Esophagus muscularis mucosa (tissue), 4 donors: ENCODE results near the gene ST3GAL3. TPM values are rescaled to one million over a fixed set of nuclear protein-coding genes. Genes with fewer than 3 reads are reported as not detected.

Source experiments
- DNase-seq: peaks from one replicate; pipeline ENCODE4 v3.0.0-alpha.2; 2017; ENCODE audit errors: extremely low spot score
- H3K27ac ChIP-seq, 4 donors: fragments of 200-600 bp; sonication (generic); replicated peaks in 1 of 4; 1 replicate in 3 of 4; 2 replicates in 1 of 4; pipeline ENCODE4 v1.5.1; 2016 to 2019; ENCODE audit warnings: mild to moderate bottlenecking in 1 of 4
- H3K27me3 ChIP-seq, 4 donors: fragments of 200-600 bp; sonication (generic); one replicate each; pipeline versions ENCODE4 v1.5.1 to v1.6.0; 2016 to 2019
- H3K36me3 ChIP-seq, 4 donors: fragments of 200-600 bp; sonication (generic); one replicate each; pipeline ENCODE4 v1.5.1; 2016 to 2019
- H3K4me1 ChIP-seq, 4 donors: fragments of 200-600 bp; sonication (generic); one replicate each; pipeline ENCODE4 v1.5.1; 2016 to 2019
- H3K4me3 ChIP-seq, 4 donors: fragments of 200-600 bp; sonication (generic); 1 replicate in 2 of 4; 2 replicates in 2 of 4; pipeline ENCODE4 v1.5.1; 2016 to 2019; ENCODE audit warnings: mild to moderate bottlenecking in 4 of 4, moderate library complexity in 1 of 4
- H3K9me3 ChIP-seq, 4 donors: fragments of 200-600 bp; sonication (generic); 1 replicate in 3 of 4; 2 replicates in 1 of 4; pipeline ENCODE4 v1.5.1; 2016 to 2019
- EP300 ChIP-seq: sonication (generic); formaldehyde crosslinking; IDR thresholded peaks from one replicate; pipeline ENCODE4 v1.6.1; 2017; ENCODE audit warnings: antibody characterized with exemption
- POLR2A ChIP-seq: fragments of 450-650 bp; IDR thresholded peaks from one replicate; pipeline ENCODE4 v1.6.1; 2017; ENCODE audit warnings: antibody characterized with exemption, moderate library complexity, mild to moderate bottlenecking, low read depth
- POLR2AphosphoS5 ChIP-seq, 2 donors: sonication (generic); formaldehyde crosslinking; IDR thresholded peaks; one replicate each; pipeline ENCODE4 v1.6.1; 2017; ENCODE audit warnings: antibody characterized with exemption in 2 of 2
- WGBS: methylation state at CpG from one replicate; pipeline ENCODE4 v1.1.5; 2018; 5-methylcytosine and 5-hydroxymethylcytosine counted together
- intact Hi-C: fragments of 100-400 bp; cut with DNase I; formaldehyde crosslinking; loops from one replicate; pipeline ENCODE4 v1.15.1; 2023
- total RNA-seq, 4 donors: library from RNA; depleted of rRNA; stranded (reverse); fragments of >200 nt; gene quantifications; one replicate each; pipeline versions ENCODE4 v1.1.0 to v1.2.1, GENCODE V29; 2016
- TF ChIP-seq, protein P1 (sequence below), 3 experiments: fragments of 200-600 bp in 2 of 3; fragments of 450-650 bp in 1 of 3; sonication (generic) in 2 of 3; IDR thresholded peaks; one replicate each; pipeline ENCODE4 v1.5.1; 2017 to 2019; ENCODE audit warnings: antibody characterized with exemption in 3 of 3, mild to moderate bottlenecking in 2 of 3, moderate library complexity in 1 of 3

ST3GAL3 gene
- total RNA-seq, 4 donors from 2014 or later: 23.3 to 37.1 (median 30.1) TPM

- TF ChIP-seq POLR2AphosphoS5 (IDR thresholded peaks at IDR 0.05) (no peak), POLR2A (no peak), EP300 (no peak)
- TF ChIP-seq, protein P1, sequence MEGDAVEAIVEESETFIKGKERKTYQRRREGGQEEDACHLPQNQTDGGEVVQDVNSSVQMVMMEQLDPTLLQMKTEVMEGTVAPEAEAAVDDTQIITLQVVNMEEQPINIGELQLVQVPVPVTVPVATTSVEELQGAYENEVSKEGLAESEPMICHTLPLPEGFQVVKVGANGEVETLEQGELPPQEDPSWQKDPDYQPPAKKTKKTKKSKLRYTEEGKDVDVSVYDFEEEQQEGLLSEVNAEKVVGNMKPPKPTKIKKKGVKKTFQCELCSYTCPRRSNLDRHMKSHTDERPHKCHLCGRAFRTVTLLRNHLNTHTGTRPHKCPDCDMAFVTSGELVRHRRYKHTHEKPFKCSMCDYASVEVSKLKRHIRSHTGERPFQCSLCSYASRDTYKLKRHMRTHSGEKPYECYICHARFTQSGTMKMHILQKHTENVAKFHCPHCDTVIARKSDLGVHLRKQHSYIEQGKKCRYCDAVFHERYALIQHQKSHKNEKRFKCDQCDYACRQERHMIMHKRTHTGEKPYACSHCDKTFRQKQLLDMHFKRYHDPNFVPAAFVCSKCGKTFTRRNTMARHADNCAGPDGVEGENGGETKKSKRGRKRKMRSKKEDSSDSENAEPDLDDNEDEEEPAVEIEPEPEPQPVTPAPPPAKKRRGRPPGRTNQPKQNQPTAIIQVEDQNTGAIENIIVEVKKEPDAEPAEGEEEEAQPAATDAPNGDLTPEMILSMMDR (IDR thresholded peaks at IDR 0.05): no peak
- Histone ChIP-seq H3K27ac (no peak overlapping the region), H3K9me3 (no peaks in the 10 kb centered on the region), H3K27me3 (no peaks in the 10 kb centered on the region), H3K4me1 (peaks cover 32 to 46% (median 43%) of the 10 kb centered on the region in 4 donors), H3K4me3 (no peak overlapping the region), H3K36me3 (peaks cover 6 to 43% (median 39%) of the 10 kb centered on the region in 4 donors)
- intact Hi-C loops: no loop called here
- DNase-seq: no peak
- 92% methylated on average over 14 of the region's 17 CpGs for WGBS
Observed at GRCh38 chr1:43971336-43971980, 264.1 kb downstream of the ST3GAL3 start.

GRCh38 chr1:43973981-43974442 is 266.7 kb downstream of the ST3GAL3 start:
- WGBS: 43% methylated on average over 9 of the region's 9 CpGs
- Histone ChIP-seq H3K27me3 (no peaks in the 10 kb centered on the region), H3K4me1 (peaks cover 53 to 70% (median 67%) of the 10 kb centered on the region in 4 donors), H3K36me3 (peaks cover 16 to 48% (median 43%) of the 10 kb centered on the region in 4 donors), H3K4me3 (peak overlapping the region; percentile 85 to 99 (median 94)), H3K9me3 (no peaks in the 10 kb centered on the region), H3K27ac (peak overlapping the region; percentile 93 to 98 (median 95))
- no peak for DNase-seq
- TF ChIP-seq POLR2A (no peak), POLR2AphosphoS5 (IDR thresholded peaks at IDR 0.05) (no peak), EP300 (no peak)
- TF ChIP-seq, protein P1 (IDR thresholded peaks at IDR 0.05): no peak
- intact Hi-C loops: no loop called here

DNA sequence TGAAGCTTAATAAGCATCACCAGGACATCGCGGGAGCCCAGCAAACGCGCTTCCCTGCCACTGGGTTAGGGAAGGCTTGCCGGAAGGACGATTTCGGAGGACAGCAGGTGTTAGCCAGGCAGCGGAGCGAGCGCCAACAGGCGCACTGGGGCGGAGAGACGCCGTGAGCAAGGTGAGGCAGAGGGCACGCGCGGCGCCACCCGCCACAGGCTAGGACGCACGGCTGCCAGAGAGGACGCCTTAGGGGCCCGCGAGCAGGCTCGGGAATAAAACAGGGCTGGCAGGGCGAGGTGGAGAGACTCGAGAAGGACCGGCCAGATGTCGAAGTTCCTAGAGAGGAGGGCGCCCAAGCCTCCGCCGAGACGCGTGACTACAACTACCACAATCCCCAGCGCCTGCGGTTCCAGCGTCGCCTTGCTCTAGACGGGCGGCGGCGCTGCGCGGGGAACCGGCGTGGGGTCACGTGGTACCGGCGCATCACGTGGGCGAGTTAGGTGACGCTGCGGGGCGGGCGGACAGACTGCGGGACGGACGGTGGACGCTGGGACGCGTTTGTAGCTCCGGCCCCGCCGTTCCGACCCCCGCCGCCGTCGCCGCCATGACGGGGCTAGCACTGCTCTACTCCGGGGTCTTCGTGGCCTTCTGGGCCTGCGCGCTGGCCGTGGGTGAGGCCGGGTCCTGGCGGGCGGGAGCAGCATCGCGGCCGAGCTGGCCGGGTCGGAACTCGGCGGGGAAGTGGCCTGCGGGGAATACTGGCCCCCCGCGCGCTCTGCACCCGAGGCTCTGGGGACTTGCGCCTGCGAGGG is 267.3 kb downstream of the ST3GAL3 start, which contains the start of gene ATP6V0B:
Gene ATP6V0B (plus strand): TSS at position 518 of the 806 bp plus-strand sequence. CDS start 81 bp downstream, at position 599.
- Histone ChIP-seq H3K9me3 (no peaks in the 10 kb centered on the region), H3K36me3 (peaks cover 16 to 48% (median 43%) of the 10 kb centered on the region in 4 donors), H3K4me1 (peaks cover 53 to 72% (median 65%) of the 10 kb centered on the region in 4 donors), H3K27ac (peak within 1 kb of the TSS; percentile 93 to 98 (median 95)), H3K4me3 (peak within 1 kb of the TSS; percentile 85 to 99 (median 94)), H3K27me3 (no peaks in the 10 kb centered on the region)
- TF ChIP-seq, protein P1 (IDR thresholded peaks at IDR 0.05): peak; percentile 13 to 46 (median 31)
- TF ChIP-seq EP300 (no peak), POLR2A (peak; percentile 88), POLR2AphosphoS5 (IDR thresholded peaks at IDR 0.05) (peak; percentile 98)
- WGBS: 0% methylated on average over 10 of the region's 93 CpGs
- DNase-seq: peak; percentile 100
- intact Hi-C loops: no loop called here

DNA sequence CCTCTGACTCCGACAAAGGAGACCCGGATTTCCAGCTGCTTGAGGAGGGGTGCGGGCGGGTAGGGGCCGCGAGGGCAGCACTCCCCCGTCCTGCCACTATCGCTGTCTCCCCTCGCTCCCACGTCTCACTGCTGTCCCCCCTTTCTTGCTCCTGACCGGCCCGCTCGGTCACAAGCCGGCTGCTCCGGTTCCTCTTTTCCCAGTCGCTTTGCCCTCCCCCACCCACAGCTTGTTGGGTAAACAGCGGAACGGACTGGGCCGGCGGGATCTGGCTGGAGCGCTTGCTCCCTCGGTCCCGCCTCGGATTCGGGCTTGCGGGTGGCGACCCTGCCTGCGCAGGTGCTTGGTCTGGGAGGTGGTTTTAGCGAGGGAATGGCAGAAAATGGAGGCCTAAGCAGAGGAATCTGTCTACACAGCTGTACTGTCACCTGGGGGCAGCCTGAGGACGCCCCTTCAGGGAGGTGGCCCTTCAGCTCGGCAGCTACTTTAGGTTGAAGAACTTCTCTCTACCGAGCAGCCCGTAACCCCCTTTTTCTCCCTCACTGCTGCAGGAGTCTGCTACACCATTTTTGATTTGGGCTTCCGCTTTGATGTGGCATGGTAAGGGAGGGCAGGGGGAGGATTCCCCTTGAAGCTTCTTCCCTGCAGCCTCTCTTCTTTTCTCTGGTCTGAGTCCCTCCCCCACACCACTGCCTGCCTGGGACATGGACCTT is 268.1 kb downstream of the ST3GAL3 start:
- intact Hi-C loops: no loop called here
- DNase-seq: no peak
- Histone ChIP-seq H3K27ac (peak overlapping the region; percentile 93 to 98 (median 95)), H3K9me3 (no peaks in the 10 kb centered on the region), H3K4me3 (peak overlapping the region; percentile 85 to 99 (median 94)), H3K4me1 (peaks cover 58 to 74% (median 68%) of the 10 kb centered on the region in 4 donors), H3K36me3 (peaks cover 16 to 48% (median 43%) of the 10 kb centered on the region in 4 donors), H3K27me3 (no peaks in the 10 kb centered on the region)
- TF ChIP-seq, protein P1 (IDR thresholded peaks at IDR 0.05): no peak
- no peak for TF ChIP-seq POLR2A
- TF ChIP-seq EP300: no peak
- no peak for TF ChIP-seq POLR2AphosphoS5 (IDR thresholded peaks at IDR 0.05)
- 1% methylated on average over 23 of the region's 34 CpGs for WGBS
